Endothelial cell of umbilical vein (primary cell): Measurements from ENCODE around the gene SAA2. TPM values are rescaled to one million over a fixed set of nuclear protein-coding genes. Genes with fewer than 3 reads are reported as not detected.

Experiments used
- BruUV-seq: library from RNA; stranded (reverse); fragments of 400-500 nt; replicated peaks from 2 replicates; lab custom pipeline; 2021; lab: Mats Ljungman, UMichigan
- CTCF ChIA-PET: fragments of 300-600, 350-600 bp; sonication (Branson Sonifier 250); formaldehyde crosslinking; loops from one replicate; lab custom pipeline; 2021; ENCODE audit warnings: antibody characterized with exemption, inconsistent platforms; lab: Charles Lee
- POLR2A ChIA-PET: fragments of 300-600, 350-600 bp; sonication (Branson Sonifier 250); formaldehyde crosslinking; loops from one replicate; lab custom pipeline; 2021; ENCODE audit warnings: antibody characterized with exemption, inconsistent platforms; lab: Charles Lee
- DNase-seq: peaks from one replicate; pipeline ENCODE4 v3.0.0-alpha.2; 2011; ENCODE audit warnings: low read depth, low spot score
- FAIRE-seq: peaks from 2 replicates; lab custom pipeline; 2011; peaks lifted over from hg19 to GRCh38; lab: Jason Lieb, UNC
- H2AFZ ChIP-seq: 2 replicates; pipeline ENCODE4 v1.6.0; 2012; ENCODE audit warnings: low read depth, low read length, control low read depth, inconsistent platforms
- H3K27ac ChIP-seq: 2 replicates; pipeline ENCODE4 v1.5.1; 2011; ENCODE audit warnings: low read depth, mild to moderate bottlenecking, control low read depth, low read length, moderate library complexity; ENCODE audit not compliant: insufficient read depth
- H3K27me3 ChIP-seq, 2 experiments: 2 replicates each; pipeline versions ENCODE4 v1.6.0 to v1.6.1; 2011; ENCODE audit warnings: low read length in 2 of 2, mixed read lengths in 1 of 2; ENCODE audit not compliant: control insufficient read depth in 2 of 2, insufficient read depth in 2 of 2
- H3K36me3 ChIP-seq, 2 experiments: 2 replicates in 1 of 2; 3 replicates in 1 of 2; pipeline ENCODE4 v1.5.1; 2011; ENCODE audit warnings: low read length in 2 of 2, mild to moderate bottlenecking in 1 of 2, moderate library complexity in 1 of 2; ENCODE audit not compliant: control insufficient read depth in 2 of 2, insufficient read depth in 2 of 2; ENCODE audit errors: extremely low read depth in 1 of 2
- H3K4me1 ChIP-seq: 3 replicates; pipeline ENCODE4 v1.5.1; 2011; ENCODE audit warnings: mild to moderate bottlenecking, low read length; ENCODE audit not compliant: control insufficient read depth, insufficient read depth; ENCODE audit errors: extremely low read depth
- H3K4me2 ChIP-seq: 2 replicates; pipeline ENCODE4 v1.6.1; 2011; ENCODE audit warnings: low read length, control low read depth, mixed read lengths; ENCODE audit not compliant: insufficient read depth
- H3K4me3 ChIP-seq, 3 experiments: fragments of 200-600 bp in 1 of 3; sonication (generic), shearing (Covaris generic) in 1 of 3; replicated peaks in 1 of 3; 2 replicates each; pipeline ENCODE4 v1.5.1; 2011 to 2016; ENCODE audit warnings: control low read depth in 3 of 3, low read length in 3 of 3, mild to moderate bottlenecking in 2 of 3, inconsistent platforms in 1 of 3, low read depth in 1 of 3, moderate library complexity in 1 of 3; ENCODE audit not compliant: insufficient read depth in 1 of 3
- H3K79me2 ChIP-seq: 2 replicates; pipeline ENCODE4 v1.6.0; 2012; ENCODE audit warnings: low read length, inconsistent platforms; ENCODE audit not compliant: control insufficient read depth, insufficient read depth
- H3K9ac ChIP-seq: replicated peaks from 2 replicates; pipeline ENCODE3; 2011; ENCODE audit warnings: low read length, control low read depth; ENCODE audit not compliant: insufficient read depth; ENCODE audit errors: extremely low read depth
- H3K9me1 ChIP-seq: replicated peaks from 3 replicates; pipeline ENCODE4 v1.6.0; 2011; ENCODE audit warnings: mild to moderate bottlenecking, low read length; ENCODE audit not compliant: control insufficient read depth, insufficient read depth; ENCODE audit errors: extremely low read depth
- H3K9me3 ChIP-seq: replicated peaks from 2 replicates; pipeline ENCODE4 v1.5.1; 2012; ENCODE audit warnings: low read length, inconsistent platforms; ENCODE audit not compliant: control insufficient read depth, insufficient read depth
- H4K20me1 ChIP-seq: replicated peaks from 2 replicates; pipeline ENCODE3; 2011; ENCODE audit warnings: mild to moderate bottlenecking, low read length; ENCODE audit not compliant: control insufficient read depth, insufficient read depth; ENCODE audit errors: extremely low read depth
- CTCF ChIP-seq, 2 donors: IDR thresholded peaks; 1 replicate in 1 of 2; 2 replicates in 1 of 2; pipeline ENCODE4 v1.5.1; 2011; ENCODE audit warnings: low read length in 2 of 2, mild to moderate bottlenecking in 2 of 2, moderate library complexity in 2 of 2, control low read depth in 1 of 2, inconsistent platforms in 1 of 2, low read depth in 1 of 2; ENCODE audit not compliant: insufficient read depth in 1 of 2; ENCODE audit errors: extremely low read depth in 1 of 2
- EZH2 ChIP-seq: IDR thresholded peaks from 2 replicates; pipeline ENCODE4 v1.6.1; 2012; ENCODE audit warnings: borderline replicate concordance, low read depth, mild to moderate bottlenecking, moderate library complexity, low read length, inconsistent platforms; ENCODE audit not compliant: severe bottlenecking
- FOS ChIP-seq: IDR thresholded peaks from 2 replicates; pipeline ENCODE4 v1.6.1; 2011; ENCODE audit warnings: mild to moderate bottlenecking, low read length, moderate library complexity, borderline replicate concordance; ENCODE audit not compliant: insufficient read depth
- GATA2 ChIP-seq: IDR thresholded peaks from 2 replicates; pipeline ENCODE4 v1.7.0; 2011; ENCODE audit warnings: low read depth, mild to moderate bottlenecking, moderate library complexity, mixed read lengths, low read length; ENCODE audit not compliant: insufficient read length, insufficient read depth
- JUN ChIP-seq: IDR thresholded peaks from 2 replicates; pipeline ENCODE4 v1.6.1; 2011; ENCODE audit warnings: borderline replicate concordance, low read depth; ENCODE audit not compliant: insufficient read length, insufficient read depth
- MYC ChIP-seq: IDR thresholded peaks from one replicate; pipeline ENCODE4 v1.6.1; 2011; ENCODE audit warnings: mild to moderate bottlenecking, low read depth, low read length
- POLR2A ChIP-seq: IDR thresholded peaks from 2 replicates; pipeline ENCODE4 v1.6.1; 2012; ENCODE audit warnings: low read depth, mild to moderate bottlenecking, control low read depth, low read length
- POLR2AphosphoS5 ChIP-seq: IDR thresholded peaks from 2 replicates; pipeline ENCODE4 v1.6.1; 2012; ENCODE audit warnings: low read depth, mild to moderate bottlenecking, control low read depth, low read length, moderate library complexity; ENCODE audit not compliant: insufficient read depth
- dilution Hi-C: fragments of 300-500 bp; cut with MboI; formaldehyde crosslinking; loops from one replicate; pipeline ENCODE4 v1.15.0; 2019; ENCODE audit warnings: low sequenced_read_pairs; ENCODE audit not compliant: extremely low pct_ligation_motif_present
- intact Hi-C: fragments of 100-400 bp; cut with micrococcal nuclease; formaldehyde crosslinking; loops from one replicate; pipeline ENCODE4 v1.10.0; 2022
- polyA plus RNA-seq, 4 experiments: library from polyadenylated mRNA; depleted of rRNA in 3 of 4; stranded (reverse) in 3 of 4; unstranded in 1 of 4; fragments of >200 nt; gene quantifications; 2 replicates each; pipeline versions ENCODE4 v1.2.1 to v1.2.3, GENCODE V29; 2011 to 2012; ENCODE audit warnings: missing spikeins in 1 of 4
- total RNA-seq: library from RNA; stranded (reverse); gene quantifications from 2 replicates; pipeline ENCODE4 v1.2.3, GENCODE V29; 2021
- TF ChIP-seq, protein P1 (sequence below): IDR thresholded peaks from 2 replicates; pipeline ENCODE4 v1.6.1; 2011; ENCODE audit not compliant: insufficient read depth, insufficient read length

Gene SAA2
- total and polyA plus RNA-seq, 2 donors (not counting 3 experiments of a cell fraction or from before 2014, with no cell fraction given), result not detected

- TF ChIP-seq POLR2AphosphoS5, result no peak
- TF ChIP-seq POLR2A, result no peak
- TF ChIP-seq JUN, result no peak
- TF ChIP-seq GATA2, result no peak
- TF ChIP-seq, protein P1, sequence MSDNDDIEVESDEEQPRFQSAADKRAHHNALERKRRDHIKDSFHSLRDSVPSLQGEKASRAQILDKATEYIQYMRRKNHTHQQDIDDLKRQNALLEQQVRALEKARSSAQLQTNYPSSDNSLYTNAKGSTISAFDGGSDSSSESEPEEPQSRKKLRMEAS, result no peak
- TF ChIP-seq FOS, result no peak
- no peak for TF ChIP-seq CTCF (IDR thresholded peaks at IDR 0.05; ENCODE audit: extremely low read depth in 1 of 2, insufficient read depth in 1 of 2, low read depth in 1 of 2, low read length in 2 of 2)
- TF ChIP-seq EZH2, result no peak
- TF ChIP-seq MYC, result no peak
- Histone ChIP-seq H3K27ac (no peak overlapping the region), H3K4me3 (no peak overlapping the region), H3K27me3 (no peaks in the 10 kb centered on the region), H3K36me3 (no peaks in the 10 kb centered on the region), H3K9ac (no peak overlapping the region), H3K9me1 (no peaks in the 10 kb centered on the region), H3K4me1 (no peaks in the 10 kb centered on the region), H3K4me2 (no peak overlapping the region), H4K20me1 (no peaks in the 10 kb centered on the region), H2AFZ (no peak overlapping the region), H3K79me2 (no peaks in the 10 kb centered on the region), H3K9me3 (no peaks in the 10 kb centered on the region)
- no TSS peak for BruUV-seq
- dilution Hi-C loops (no loop called here), intact Hi-C loops (no loop called here)
- DNase-seq (no peak), FAIRE-seq (no peak)
- ChIA-PET POLR2A (no interaction called here), CTCF (interaction anchor here (1.8 kb wide), 1 partner anchor 18 kb away, joined by 7 read pairs; no protein-coding TSS in a partner anchor)
Measured at GRCh38 chr11:18225913-18226312, 22.6 kb downstream of the SAA2 start.
